ENCODE measurements around the gene DSCAML1.

Gene DSCAML1

GRCh38 chr11:117420143-117420485, 376.9 kb downstream of the DSCAML1 start:
- H3K36me3 ChIP-seq (replicated peaks) = no peaks in the 10 kb centered on the region
- H3K27ac ChIP-seq = no peak overlapping the region
- in situ Hi-C loops (cut with HindIII; ENCODE audit: low pct_ligation_motif_present, low sequenced_read_pairs) = no loop called here
- no peak overlapping the region for H3K4me3 ChIP-seq (ENCODE audit: low read depth, low read length)
- H3K27me3 ChIP-seq (replicated peaks) = no peaks in the 10 kb centered on the region
- TF ChIP-seq CTCF (IDR thresholded peaks at IDR 0.05; ENCODE audit: low read depth, low read length, missing control alignments) = no peak
- no peak for DNase-seq

GRCh38 chr11:117419482-117420142, 377.4 kb downstream of the DSCAML1 start:
- peak; percentile 14 for DNase-seq
- Histone ChIP-seq H3K27me3 (replicated peaks) (no peaks in the 10 kb centered on the region), H3K36me3 (replicated peaks) (no peaks in the 10 kb centered on the region), H3K4me3 (ENCODE audit: low read depth, low read length) (no peak overlapping the region), H3K27ac (no peak overlapping the region)
- no peak for TF ChIP-seq CTCF (IDR thresholded peaks at IDR 0.05; ENCODE audit: low read depth, low read length, missing control alignments)
- in situ Hi-C loops (cut with HindIII; ENCODE audit: low pct_ligation_motif_present, low sequenced_read_pairs) = no loop called here

GRCh38 chr11:117418737-117419481, 378.1 kb downstream of the DSCAML1 start:
- Histone ChIP-seq H3K36me3 (replicated peaks) (no peaks in the 10 kb centered on the region), H3K27me3 (replicated peaks) (no peaks in the 10 kb centered on the region), H3K4me3 (ENCODE audit: low read depth, low read length) (no peak overlapping the region), H3K27ac (no peak overlapping the region)
- in situ Hi-C loops (cut with HindIII; ENCODE audit: low pct_ligation_motif_present, low sequenced_read_pairs) = no loop called here
- no peak for TF ChIP-seq CTCF (IDR thresholded peaks at IDR 0.05; ENCODE audit: low read depth, low read length, missing control alignments)
- no peak for DNase-seq

GRCh38 chr11:117417856-117418255, 379.2 kb downstream of the DSCAML1 start:
- no peak overlapping the region for H3K27ac ChIP-seq
- no peak overlapping the region for H3K4me3 ChIP-seq (ENCODE audit: low read depth, low read length)
- in situ Hi-C loops (cut with HindIII; ENCODE audit: low pct_ligation_motif_present, low sequenced_read_pairs) = no loop called here
- TF ChIP-seq CTCF (IDR thresholded peaks at IDR 0.05; ENCODE audit: low read depth, low read length, missing control alignments) = no peak
- H3K36me3 ChIP-seq (replicated peaks) = no peaks in the 10 kb centered on the region
- no peaks in the 10 kb centered on the region for H3K27me3 ChIP-seq (replicated peaks)
- DNase-seq = no peak

GRCh38 chr11:117417342-117417741, 379.7 kb downstream of the DSCAML1 start:
- no peak for TF ChIP-seq CTCF (IDR thresholded peaks at IDR 0.05; ENCODE audit: low read depth, low read length, missing control alignments)

More at GRCh38 chr11:117417342-117417741, 379.7 kb downstream of the DSCAML1 start:
- no peak for DNase-seq
- Histone ChIP-seq H3K4me3 (ENCODE audit: low read depth, low read length) (no peak overlapping the region), H3K27ac (no peak overlapping the region), H3K27me3 (replicated peaks) (no peaks in the 10 kb centered on the region), H3K36me3 (replicated peaks) (no peaks in the 10 kb centered on the region)
- in situ Hi-C loops (cut with HindIII; ENCODE audit: low pct_ligation_motif_present, low sequenced_read_pairs) = no loop called here

Measured in brain microvascular endothelial cell (primary cell).